GM19239 (cell line): ENCODE measurements around the gene NSF.
"Not testable (repeated sequence)": the region's sequence is repeated elsewhere in the genome, so short reads cannot be mapped to it uniquely, and the experiment has no call there.

Experiments
- DNase-seq: peaks from one replicate; pipeline ENCODE4 v3.0.0; 2011; ENCODE audit warnings: low spot score; ENCODE audit not compliant: insufficient read length
- FAIRE-seq: peaks from 2 replicates; lab custom pipeline; 2011; peaks lifted over from hg19 to GRCh38; lab: Jason Lieb, UNC

The NSF gene

GRCh38 chr17:46791531-46791930 lies 201.1 kb downstream of the NSF start:
- DNase-seq (no peak), FAIRE-seq (no peak)

- FAIRE-seq (no peak), DNase-seq (no peak)
These were observed 201.6 kb downstream of the NSF start for GRCh38 chr17:46792071-46792470.

- FAIRE-seq, DNase-seq: not testable (repeated sequence)
These were observed 202.6 kb downstream of the NSF start for GRCh38 chr17:46793023-46793422.

GRCh38 chr17:46793541-46793940 lies 203.1 kb downstream of the NSF start:
- DNase-seq (no peak), FAIRE-seq (no peak)

GRCh38 chr17:46794318-46794717 lies 203.8 kb downstream of the NSF start:
- DNase-seq (no peak), FAIRE-seq (no peak)

- DNase-seq (no peak), FAIRE-seq (no peak)
These were observed 205.0 kb downstream of the NSF start for GRCh38 chr17:46795379-46795952.

GRCh38 chr17:46796084-46796483 lies 205.6 kb downstream of the NSF start:
- DNase-seq = no peak
- no peak for FAIRE-seq

GRCh38 chr17:46796524-46796923 lies 206.1 kb downstream of the NSF start:
- no peak for FAIRE-seq

GRCh38 chr17:46796956-46797530 lies 206.6 kb downstream of the NSF start:
- no peak for DNase-seq
- FAIRE-seq = no peak

More at GRCh38 chr17:46796524-46796923, 206.1 kb downstream of the NSF start:
- DNase-seq = no peak

- FAIRE-seq = no peak
- DNase-seq = no peak
These were observed 210.1 kb downstream of the NSF start for GRCh38 chr17:46800573-46800972.

- FAIRE-seq (no peak), DNase-seq (no peak)
These were observed 212.3 kb downstream of the NSF start for GRCh38 chr17:46802800-46803199.

- FAIRE-seq (no peak), DNase-seq (no peak)
These were observed 213.1 kb downstream of the NSF start for GRCh38 chr17:46803544-46803943.

- no peak for DNase-seq
- FAIRE-seq = no peak
These were observed 215.3 kb downstream of the NSF start for GRCh38 chr17:46805771-46806170.
